ENCODE results near the gene BBS2. TPM values are rescaled to one million over a fixed set of nuclear protein-coding genes. Genes with fewer than 3 reads are reported as not detected.

Gene BBS2
- total RNA-seq, 2 experiments from 2014 or later, result 13.9 to 18.3 TPM

DNA sequence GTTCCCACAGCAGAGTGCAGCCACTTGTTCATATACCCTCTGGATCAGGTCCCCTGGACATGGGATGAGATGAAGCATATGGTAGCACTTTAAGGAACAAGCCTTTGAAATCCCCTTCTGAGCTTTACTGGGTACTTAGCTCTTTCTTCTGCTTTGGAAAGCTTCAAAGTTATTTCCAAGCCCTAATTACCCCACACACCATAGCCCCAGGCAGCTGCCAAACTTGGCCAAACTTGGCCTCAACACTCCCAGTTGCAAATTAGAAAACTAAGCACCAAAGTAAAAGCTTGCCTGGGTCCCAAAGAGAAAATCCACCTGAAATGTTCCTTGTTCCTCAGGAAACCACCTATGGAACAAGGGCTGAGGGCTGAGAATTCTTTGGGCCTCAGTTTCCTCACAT, 29.3 kb upstream of the BBS2 start:
- H3K27ac ChIP-seq (ENCODE audit: low read depth, low read length, poor library complexity, severe bottlenecking), result no peak overlapping the region
- TF ChIP-seq EZH2phosphoT487 (IDR thresholded peaks at IDR 0.05; ENCODE audit: borderline replicate concordance, low read depth, low read length), result no peak
- H3K9me2 ChIP-seq (ENCODE audit: insufficient read depth, low read length), result no peaks in the 10 kb centered on the region
- H4K20me1 ChIP-seq (ENCODE audit: insufficient read depth, low read length), result no peaks in the 10 kb centered on the region
- H2AFZ ChIP-seq (ENCODE audit: low read length), result no peak overlapping the region
- no TSS peak for BruUV-seq (replicated peaks)
- POLR2A ChIA-PET, result interaction anchor here (0.8 kb wide), 1 partner anchor 26 kb away, joined by 3 read pairs; no protein-coding TSS in a partner anchor
- no peak overlapping the region for H3K4me3 ChIP-seq (ENCODE audit: low read depth, low read length, poor library complexity, severe bottlenecking)
- no peaks in the 10 kb centered on the region for H3K36me3 ChIP-seq (ENCODE audit: insufficient read depth, low read length)
- intact Hi-C loops (cut with micrococcal nuclease; ENCODE audit: unreplicated experiment), result no loop called here
- H3K4me1 ChIP-seq (ENCODE audit: insufficient read depth, low read length, poor library complexity, severe bottlenecking), result peaks cover 28% of the 10 kb centered on the region
- no peak for DNase-seq (ENCODE audit: low spot score)
- CTCF ChIA-PET (ENCODE audit: unreplicated experiment), result no interaction called here
- no peak overlapping the region for H3K4me2 ChIP-seq (ENCODE audit: low read length)
- no peaks in the 10 kb centered on the region for H3K9me3 ChIP-seq (ENCODE audit: low read length)
- H3K79me2 ChIP-seq (ENCODE audit: insufficient read depth, low read depth, low read length), result no peaks in the 10 kb centered on the region

GRCh38 chr16:56547949-56548567, 28.2 kb upstream of the BBS2 start:
- peak overlapping the region; percentile 54 for H3K4me2 ChIP-seq (ENCODE audit: low read length)
- H3K4me1 ChIP-seq (ENCODE audit: insufficient read depth, low read length, poor library complexity, severe bottlenecking), result peaks cover 28% of the 10 kb centered on the region
- H3K9me2 ChIP-seq (ENCODE audit: insufficient read depth, low read length), result no peaks in the 10 kb centered on the region
- no TSS peak for BruUV-seq (replicated peaks)
- no peaks in the 10 kb centered on the region for H3K36me3 ChIP-seq (ENCODE audit: insufficient read depth, low read length)
- no peak overlapping the region for H3K4me3 ChIP-seq (ENCODE audit: low read depth, low read length, poor library complexity, severe bottlenecking)
- intact Hi-C loops (cut with micrococcal nuclease; ENCODE audit: unreplicated experiment), result no loop called here
- DNase-seq (ENCODE audit: low spot score), result no peak
- TF ChIP-seq CTCF (conservative IDR thresholded peaks at IDR 0.05; ENCODE audit: low read length), result no peak
- no peak for TF ChIP-seq EZH2phosphoT487 (IDR thresholded peaks at IDR 0.05; ENCODE audit: borderline replicate concordance, low read depth, low read length)
- ChIA-PET POLR2A (interaction anchor here (1.1 to 2.1 kb wide), 2 partner anchors 12 to 16 kb away, joined by 3 to 5 read pairs; partner anchors contain the start of gene MT4), CTCF (ENCODE audit: unreplicated experiment) (no interaction called here)
- H3K9me3 ChIP-seq (ENCODE audit: low read length), result no peaks in the 10 kb centered on the region
- H2AFZ ChIP-seq (ENCODE audit: low read length), result peak overlapping the region; percentile 52
- H3K27ac ChIP-seq (ENCODE audit: low read depth, low read length, poor library complexity, severe bottlenecking), result no peak overlapping the region
- no peaks in the 10 kb centered on the region for H3K79me2 ChIP-seq (ENCODE audit: insufficient read depth, low read depth, low read length)
- H4K20me1 ChIP-seq (ENCODE audit: insufficient read depth, low read length), result no peaks in the 10 kb centered on the region

DNA sequence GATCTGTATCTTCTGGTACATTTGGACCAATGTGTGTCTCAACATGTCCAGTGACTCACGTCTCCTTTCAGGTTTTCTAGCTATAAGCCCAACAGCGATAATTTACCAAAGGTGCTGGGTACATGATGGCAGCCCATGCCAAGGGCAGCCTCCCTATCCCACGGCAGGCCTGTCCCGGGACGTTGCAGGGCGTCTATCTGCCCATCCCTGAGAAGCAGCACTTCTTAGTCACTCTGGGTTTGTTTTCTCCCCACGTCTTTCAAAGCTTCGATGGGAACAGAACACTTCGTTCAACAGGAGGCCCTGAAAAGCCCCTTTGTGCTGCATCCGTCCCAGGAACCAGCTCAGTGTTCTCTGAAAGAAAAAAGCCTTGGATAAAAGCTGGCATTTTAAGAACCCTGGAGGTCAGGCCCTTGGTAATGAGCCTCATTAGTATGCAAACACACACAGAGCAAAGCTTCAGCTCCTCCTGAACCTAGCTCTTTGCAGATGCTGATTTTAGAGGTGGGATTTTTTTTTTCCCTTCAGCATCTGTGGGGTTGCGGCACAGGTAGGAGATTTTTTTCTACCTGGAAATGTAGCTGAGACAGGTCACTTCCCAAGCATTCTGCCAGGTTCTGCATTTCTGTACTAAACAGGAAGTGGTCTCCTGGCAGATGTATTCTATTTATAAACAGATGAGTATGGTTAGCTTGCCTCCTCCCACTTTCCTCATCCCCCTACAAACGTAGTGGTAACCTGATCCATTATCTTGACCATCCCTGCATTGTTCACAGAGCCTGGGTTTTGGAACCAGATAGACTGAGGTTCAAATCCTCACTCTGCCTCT, 27.5 kb upstream of the BBS2 start:
- no peaks in the 10 kb centered on the region for H3K36me3 ChIP-seq (ENCODE audit: insufficient read depth, low read length)
- peaks cover 26% of the 10 kb centered on the region for H3K4me1 ChIP-seq (ENCODE audit: insufficient read depth, low read length, poor library complexity, severe bottlenecking)
- peak overlapping the region; percentile 52 for H2AFZ ChIP-seq (ENCODE audit: low read length)
- no peak for TF ChIP-seq EZH2phosphoT487 (IDR thresholded peaks at IDR 0.05; ENCODE audit: borderline replicate concordance, low read depth, low read length)
- no peak for TF ChIP-seq CTCF (conservative IDR thresholded peaks at IDR 0.05; ENCODE audit: low read length)
- H3K4me3 ChIP-seq (ENCODE audit: low read depth, low read length, poor library complexity, severe bottlenecking), result no peak overlapping the region
- H3K79me2 ChIP-seq (ENCODE audit: insufficient read depth, low read depth, low read length), result no peaks in the 10 kb centered on the region
- POLR2A ChIA-PET, result interaction anchor here (0.6 to 2.1 kb wide), 6 partner anchors 12 to 68 kb away, joined by 3 to 5 read pairs (median 3); partner anchors contain the start of gene MT4
- CTCF ChIA-PET (ENCODE audit: unreplicated experiment), result no interaction called here
- peak; percentile 54 for DNase-seq (ENCODE audit: low spot score)
- peak overlapping the region; percentile 54 for H3K4me2 ChIP-seq (ENCODE audit: low read length)
- H4K20me1 ChIP-seq (ENCODE audit: insufficient read depth, low read length), result no peaks in the 10 kb centered on the region
- no peaks in the 10 kb centered on the region for H3K9me2 ChIP-seq (ENCODE audit: insufficient read depth, low read length)
- no TSS peak for BruUV-seq (replicated peaks)
- no peak overlapping the region for H3K27ac ChIP-seq (ENCODE audit: low read depth, low read length, poor library complexity, severe bottlenecking)
- no peaks in the 10 kb centered on the region for H3K9me3 ChIP-seq (ENCODE audit: low read length)
- intact Hi-C loops (cut with micrococcal nuclease; ENCODE audit: unreplicated experiment), result no loop called here
